NCI-H128 (cell line): ENCODE measurements around the gene FAM110A.
"Not testable (repeated sequence)": the region's sequence is repeated elsewhere in the genome, so short reads cannot be mapped to it uniquely, and the experiment has no call there.

Source experiments
- DNase-seq: peaks from one replicate; lab custom pipeline; 2025; ENCODE audit not compliant: unreplicated experiment; lab: John Stamatoyannopoulos, UW

Gene FAM110A

DNA sequence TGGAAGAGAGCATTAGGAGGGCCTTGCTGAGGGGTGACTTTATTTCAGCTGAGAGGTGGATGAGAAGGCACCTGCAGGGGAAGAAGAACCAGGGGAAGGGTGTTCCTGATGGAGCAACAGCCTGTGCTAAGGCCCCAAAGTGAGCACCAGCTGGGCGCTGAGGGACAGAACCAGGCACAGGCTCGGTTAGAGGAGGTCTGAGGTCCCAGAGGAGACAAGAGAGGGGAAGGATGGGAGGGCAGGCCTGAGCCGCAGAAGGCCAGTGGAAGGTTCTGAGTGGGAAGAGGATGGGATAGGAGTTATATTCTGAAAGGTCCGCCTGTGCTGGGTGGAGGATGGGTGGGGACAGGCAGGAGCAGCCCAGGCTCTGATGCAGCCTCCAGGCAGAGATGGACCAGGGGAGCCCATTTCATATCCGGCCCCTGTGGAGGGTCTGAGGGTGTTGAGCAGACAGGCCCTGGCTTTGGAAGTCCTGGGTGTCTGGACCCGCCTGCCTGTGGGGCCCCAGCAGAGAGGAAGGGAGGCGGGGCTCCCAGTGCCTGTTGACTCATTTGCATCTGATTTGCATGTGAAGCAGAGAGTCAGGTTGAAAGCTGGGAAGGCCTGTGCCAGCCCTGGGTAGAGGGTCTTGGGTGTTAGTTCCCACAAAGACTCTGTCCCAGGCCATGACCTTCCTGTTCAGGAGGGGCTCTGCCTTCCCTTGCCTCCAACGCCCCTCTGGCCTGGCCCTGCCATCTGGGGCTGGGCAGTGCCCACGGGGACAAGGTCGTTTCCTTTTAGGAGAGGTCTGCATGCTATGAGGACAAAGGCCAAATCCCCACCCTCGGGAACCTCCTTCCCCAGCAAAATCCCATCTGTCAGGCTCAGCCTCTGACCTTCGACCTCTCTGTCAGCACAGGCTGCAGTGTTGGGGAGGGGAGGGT is 10.6 kb upstream of the FAM110A start:
- DNase-seq, result no peak

- no peak for DNase-seq
These were observed 10.0 kb upstream of the FAM110A start for GRCh38 chr20:823574-823902.

DNA sequence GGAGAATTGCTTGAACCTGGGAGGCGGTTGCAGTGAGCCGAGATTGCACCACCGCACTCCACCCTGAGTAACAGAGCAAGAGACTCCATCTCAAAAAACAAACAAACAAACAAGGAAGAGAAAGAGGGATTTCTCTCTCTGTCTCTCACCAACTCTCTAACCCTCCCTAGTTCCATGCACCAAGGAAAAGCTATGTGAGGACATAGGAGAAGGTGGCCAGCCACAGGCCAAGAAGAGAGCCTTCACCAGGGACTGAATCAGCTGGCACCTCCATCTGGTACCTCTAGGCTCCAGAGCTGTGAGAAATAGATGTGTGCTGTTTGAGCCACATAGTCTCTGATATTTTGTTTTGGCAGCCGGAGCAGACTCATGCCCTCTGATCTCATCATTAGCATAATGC is 9.0 kb upstream of the FAM110A start:
- no peak for DNase-seq

DNA sequence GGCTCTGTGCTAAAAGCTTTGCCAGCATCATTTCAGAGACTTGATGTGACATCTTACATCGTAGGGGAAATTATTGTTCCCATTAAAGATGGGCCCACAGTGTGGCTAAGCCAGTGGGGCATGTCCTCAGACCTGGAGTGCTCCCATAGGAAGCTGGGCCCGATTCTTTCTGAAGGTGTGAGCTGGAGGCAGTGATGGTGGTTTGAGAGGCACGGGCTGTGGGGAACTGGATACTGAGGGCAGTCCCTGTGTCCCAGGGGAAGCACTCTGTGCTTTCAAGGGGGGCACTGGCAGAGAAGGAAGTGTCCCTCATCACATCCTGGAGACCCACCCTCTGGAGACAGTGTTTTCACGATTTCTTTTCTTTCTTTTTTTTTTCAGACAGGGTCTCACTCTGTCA is 8.6 kb upstream of the FAM110A start:
- DNase-seq, result no peak

DNA sequence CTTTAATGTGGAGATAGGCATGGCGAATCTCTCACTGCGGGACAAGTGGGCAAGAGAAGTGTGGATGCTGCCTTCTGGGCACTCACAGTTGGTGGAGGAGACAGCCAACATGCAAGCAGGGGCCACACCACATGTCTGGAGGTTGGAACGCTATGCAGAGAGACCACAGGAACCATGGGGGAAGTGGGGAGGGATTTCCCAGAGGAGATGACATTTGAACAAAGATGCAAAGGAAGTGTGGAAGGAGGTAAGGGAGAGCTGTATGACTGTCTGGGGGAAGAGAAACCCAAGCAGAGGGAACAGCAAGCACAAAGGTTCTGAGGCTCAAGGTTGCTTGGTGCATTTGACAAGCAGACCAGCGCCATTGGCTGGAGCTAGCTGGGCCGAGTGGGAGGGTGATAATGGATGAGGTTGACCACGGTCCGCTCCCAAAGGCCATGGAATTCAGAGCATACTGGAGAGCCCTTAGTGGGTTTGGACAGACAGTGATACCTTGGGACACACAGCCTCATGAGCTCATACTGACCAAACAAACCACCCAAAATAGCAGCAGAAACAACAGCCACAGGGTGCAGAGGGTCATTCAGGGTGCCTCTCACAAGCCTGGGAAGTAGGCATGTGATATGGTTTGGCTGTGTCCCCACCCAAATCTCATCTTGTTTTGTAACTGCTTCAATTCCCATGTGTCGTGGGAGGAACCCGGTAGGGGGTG is 7.6 kb upstream of the FAM110A start:
- no peak for DNase-seq

DNA sequence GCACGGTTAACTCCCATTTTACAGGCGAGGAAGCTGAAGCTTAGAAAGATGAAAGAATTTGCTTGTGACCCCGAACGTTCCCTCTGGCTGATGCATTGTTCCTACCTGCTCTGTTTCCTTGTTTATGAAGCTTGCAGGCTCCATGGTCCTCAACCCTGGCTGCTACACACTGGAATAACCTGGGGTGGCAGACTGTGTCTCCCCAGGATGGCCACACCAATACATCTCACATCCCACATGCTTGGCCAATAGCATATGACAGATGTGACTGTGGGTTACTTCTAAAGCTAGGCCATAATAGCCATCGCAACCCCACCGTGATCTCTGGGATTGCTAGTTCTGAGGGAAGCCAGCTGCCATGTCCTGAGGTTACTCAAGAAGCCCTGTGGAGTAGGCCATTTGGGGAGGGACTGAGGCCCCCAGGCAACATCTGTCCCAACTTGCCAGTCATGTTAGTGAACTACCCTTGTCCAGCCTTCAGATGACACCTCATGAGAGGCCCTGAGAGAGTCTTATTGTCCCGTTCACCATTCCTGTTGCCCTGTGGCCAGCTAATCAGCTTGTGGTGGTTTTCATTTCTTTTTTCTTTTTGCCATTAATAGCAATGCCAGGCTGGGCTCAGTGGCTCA is 6.7 kb upstream of the FAM110A start:
- no peak for DNase-seq

- not testable (repeated sequence) for DNase-seq
These were observed 5.5 kb upstream of the FAM110A start for GRCh38 chr20:827981-828380.

DNA sequence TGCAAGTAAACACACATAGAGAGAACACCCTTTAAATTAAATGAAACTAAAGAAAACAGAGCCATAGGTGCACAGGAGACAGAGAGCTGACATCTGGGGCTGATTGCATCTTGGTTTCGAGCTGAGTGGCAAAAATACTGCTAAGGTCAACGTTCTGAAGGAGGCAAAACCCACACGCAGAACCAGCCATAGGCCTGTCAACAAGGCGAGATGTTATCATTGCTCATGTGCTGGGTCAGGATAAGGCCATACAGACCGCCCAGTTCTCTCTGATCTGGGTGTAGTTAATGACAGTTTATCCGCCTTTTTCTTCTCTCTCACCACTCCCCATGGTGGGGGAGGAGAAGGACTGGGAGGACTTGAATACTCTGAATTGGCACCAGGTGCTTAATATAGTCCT is 4.5 kb upstream of the FAM110A start:
- no peak for DNase-seq

- no peak for DNase-seq
These were observed 4.0 kb upstream of the FAM110A start for GRCh38 chr20:829551-829950.

DNA sequence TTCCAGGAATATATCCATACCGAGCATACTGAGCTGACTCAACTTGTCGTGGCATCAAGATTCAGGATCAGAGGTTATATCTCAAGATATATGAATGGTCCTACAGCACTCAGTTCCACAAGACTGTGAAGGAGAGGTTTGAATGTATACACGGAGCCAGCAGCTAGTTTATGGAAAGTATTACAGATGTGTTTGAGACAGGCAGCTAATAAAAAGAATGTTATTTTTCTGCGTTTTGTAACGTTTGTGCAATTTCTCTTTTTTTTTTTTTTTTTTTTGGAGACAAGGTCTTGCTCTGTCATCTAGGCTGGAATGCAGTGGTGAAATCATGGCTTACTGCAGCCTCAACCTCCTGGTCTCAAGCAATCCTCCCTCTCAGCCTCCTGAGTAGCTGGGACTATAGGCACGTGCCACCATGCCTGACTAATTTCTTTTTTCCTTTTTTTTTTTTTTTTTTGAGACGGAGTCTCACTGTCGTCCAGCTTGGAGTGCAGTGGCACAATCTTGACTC is 3.4 kb upstream of the FAM110A start:
- no peak for DNase-seq

DNA sequence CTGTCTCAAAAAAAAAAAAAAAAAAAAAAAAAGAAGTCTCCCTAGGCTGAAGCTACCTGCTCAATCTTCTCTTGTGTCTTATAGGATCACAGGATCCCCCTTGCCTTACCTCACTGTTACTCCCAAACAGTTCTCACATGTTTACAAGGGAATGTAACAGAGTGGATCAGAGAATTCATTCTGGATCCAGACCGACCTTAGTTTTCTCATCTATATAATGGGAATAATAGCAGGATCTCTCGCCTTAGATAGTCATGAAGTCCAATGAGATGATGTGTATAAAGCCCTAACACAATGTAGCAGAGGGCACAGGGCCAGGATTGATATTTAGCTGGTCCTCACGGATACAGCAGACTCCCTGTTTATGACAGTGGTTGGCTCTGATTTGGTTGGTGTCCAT is 2.3 kb upstream of the FAM110A start:
- DNase-seq, result no peak

DNA sequence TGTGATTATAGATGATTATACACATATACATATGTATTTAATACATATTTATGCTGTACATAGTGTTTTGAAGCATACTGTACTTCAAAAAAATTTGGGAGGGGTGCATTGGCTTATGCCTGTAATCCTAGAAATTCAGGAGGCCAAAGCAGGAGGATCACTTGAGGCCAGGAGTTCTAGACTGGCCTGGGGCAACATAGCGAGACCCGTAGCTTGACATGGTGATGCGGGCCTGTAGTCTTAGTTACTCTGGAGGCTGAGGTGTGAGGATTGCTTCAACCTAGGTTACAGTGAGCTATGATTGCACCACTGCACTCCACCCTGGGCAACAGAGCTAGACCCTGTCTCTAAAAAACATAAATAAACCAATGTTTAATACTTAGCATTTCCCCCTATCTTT is 1.6 kb upstream of the FAM110A start:
- DNase-seq, result no peak

GRCh38 chr20:833121-833449 is 430 bp upstream of the FAM110A start:
- DNase-seq, result no peak

DNA sequence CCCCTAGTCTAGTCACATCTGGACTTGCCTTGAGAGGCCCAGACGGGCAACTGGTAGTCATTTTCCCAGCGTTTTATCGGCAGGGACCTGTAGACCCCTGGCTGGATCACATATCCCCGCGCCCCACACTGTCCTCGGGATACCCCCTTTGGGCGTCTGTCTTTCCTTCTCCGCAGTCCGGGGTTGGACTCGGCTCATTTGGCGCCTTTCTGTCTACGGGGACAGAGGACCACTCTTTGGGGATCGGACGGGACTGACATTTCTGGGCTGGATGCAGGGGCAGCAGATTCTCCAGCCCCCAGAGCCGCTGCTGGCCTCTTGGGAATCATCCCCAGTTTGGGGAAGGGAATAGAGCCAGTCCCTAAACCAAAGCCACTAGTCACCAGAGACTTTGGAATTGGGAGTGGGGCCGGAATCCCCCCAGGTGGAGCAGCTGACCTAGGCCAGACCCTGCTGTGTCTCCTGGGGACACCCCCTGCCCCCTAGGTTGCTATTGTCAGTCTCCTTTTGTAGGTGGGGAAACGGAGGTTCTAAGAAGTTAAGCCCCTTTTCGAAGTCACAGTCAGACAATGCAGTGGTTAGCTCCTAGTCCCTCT is 734 bp downstream of the FAM110A start:
- no peak for DNase-seq

- DNase-seq, result no peak
These were observed 2.1 kb downstream of the FAM110A start for GRCh38 chr20:835608-836045.

DNA sequence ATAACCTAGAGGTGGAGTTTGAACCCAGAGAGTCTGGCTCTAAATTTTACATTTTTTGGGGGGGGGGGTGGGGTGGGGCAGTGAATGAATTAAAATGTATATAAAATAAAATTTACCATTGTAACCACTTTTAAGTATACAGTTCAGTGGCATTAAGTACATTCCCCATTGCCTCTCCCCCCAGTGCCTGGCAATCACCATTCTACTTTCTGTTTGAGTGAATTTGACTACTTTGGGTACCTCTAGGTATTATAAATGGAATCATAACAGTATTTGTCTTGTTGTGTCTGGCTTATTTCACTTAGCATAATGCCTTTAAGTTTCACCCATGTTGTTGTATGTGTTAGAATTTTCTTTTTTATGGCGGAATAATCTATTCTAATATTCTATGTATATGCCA is 2.7 kb downstream of the FAM110A start:
- DNase-seq, result no peak

- no peak for DNase-seq
These were observed 5.5 kb downstream of the FAM110A start for GRCh38 chr20:839015-839414.

- DNase-seq, result no peak
These were observed 6.1 kb downstream of the FAM110A start for GRCh38 chr20:839626-840025.

GRCh38 chr20:840503-840857 is 7.0 kb downstream of the FAM110A start:
- no peak for DNase-seq

- no peak for DNase-seq
These were observed 7.5 kb downstream of the FAM110A start for GRCh38 chr20:840858-841567.
